ENCODE measurements around the gene PRPF6.

Gene PRPF6

GRCh38 chr20:64038565-64039292, 57.8 kb downstream of the PRPF6 start:
- Histone ChIP-seq H3K9me3 (no peaks in the 10 kb centered on the region), H3K27ac (no peak overlapping the region), H3K4me3 (peak overlapping the region; percentile 31 to 51), H3K36me3 (peaks cover 0 to 16% (median 14%) of the 10 kb centered on the region in 3 donors), H3K27me3 (peaks cover 3 to 81% of the 10 kb centered on the region in 2 donors), H3K4me1 (peaks cover 0 to 47% (median 29%) of the 10 kb centered on the region in 4 donors)
- TF ChIP-seq CTCF (IDR thresholded peaks at IDR 0.05): peak; percentile 61 to 68
- peak; percentile 55 to 76 for DNase-seq
- intact Hi-C loops (cut with DNase I; ENCODE audit: low total_unique reads): loop anchor here (2.0 kb wide), 1 partner anchor 86 kb away; no protein-coding TSS in a partner anchor

- no peak overlapping the region for H3K27ac ChIP-seq
- H3K36me3 ChIP-seq: peaks cover 0 to 8% (median 6%) of the 10 kb centered on the region in 3 donors
- H3K9me3 ChIP-seq: no peaks in the 10 kb centered on the region
- H3K4me3 ChIP-seq: peak overlapping the region; percentile 31 to 51
- peaks cover 0 to 47% (median 29%) of the 10 kb centered on the region in 4 donors for H3K4me1 ChIP-seq
- intact Hi-C loops (cut with DNase I; ENCODE audit: low total_unique reads): loop anchor here (2.0 kb wide), 1 partner anchor 85 kb away; no protein-coding TSS in a partner anchor
- no peak for TF ChIP-seq CTCF (IDR thresholded peaks at IDR 0.05)
- peaks cover 3 to 89% of the 10 kb centered on the region in 2 donors for H3K27me3 ChIP-seq
- DNase-seq: no peak
Observed at GRCh38 chr20:64039293-64040160, 58.6 kb downstream of the PRPF6 start.

- H3K27me3 ChIP-seq: peaks cover 3 to 96% of the 10 kb centered on the region in 2 donors
- no peak overlapping the region for H3K27ac ChIP-seq
- H3K4me1 ChIP-seq: peaks cover 0 to 47% (median 29%) of the 10 kb centered on the region in 4 donors
- TF ChIP-seq CTCF (IDR thresholded peaks at IDR 0.05): no peak
- DNase-seq: no peak
- no peaks in the 10 kb centered on the region for H3K9me3 ChIP-seq
- H3K36me3 ChIP-seq: no peaks in the 10 kb centered on the region
- intact Hi-C loops (cut with DNase I; ENCODE audit: low total_unique reads): no loop called here
- no peak overlapping the region for H3K4me3 ChIP-seq
Observed at GRCh38 chr20:64040231-64041039, 59.5 kb downstream of the PRPF6 start.

GRCh38 chr20:64041040-64041780, 60.3 kb downstream of the PRPF6 start:
- TF ChIP-seq CTCF (IDR thresholded peaks at IDR 0.05): no peak
- Histone ChIP-seq H3K27ac (no peak overlapping the region), H3K27me3 (peaks cover 3 to 96% of the 10 kb centered on the region in 2 donors), H3K9me3 (no peaks in the 10 kb centered on the region), H3K36me3 (no peaks in the 10 kb centered on the region), H3K4me1 (peaks cover 0 to 47% (median 29%) of the 10 kb centered on the region in 4 donors), H3K4me3 (peak overlapping the region in 1 of 2 donors; percentile 49)
- DNase-seq: no peak
- intact Hi-C loops (cut with DNase I; ENCODE audit: low total_unique reads): no loop called here

GRCh38 chr20:64041781-64042053, 60.8 kb downstream of the PRPF6 start:
- DNase-seq: no peak
- TF ChIP-seq CTCF (IDR thresholded peaks at IDR 0.05): no peak
- H3K36me3 ChIP-seq: no peaks in the 10 kb centered on the region
- no peak overlapping the region for H3K27ac ChIP-seq
- H3K27me3 ChIP-seq: peaks cover 3 to 96% of the 10 kb centered on the region in 2 donors
- H3K4me3 ChIP-seq: peak overlapping the region in 1 of 2 donors; percentile 49
- intact Hi-C loops (cut with DNase I; ENCODE audit: low total_unique reads): no loop called here
- no peaks in the 10 kb centered on the region for H3K9me3 ChIP-seq
- H3K4me1 ChIP-seq: peaks cover 0 to 42% (median 29%) of the 10 kb centered on the region in 4 donors
